ENCODE data around the gene TBC1D22A.

Gene TBC1D22A

DNA sequence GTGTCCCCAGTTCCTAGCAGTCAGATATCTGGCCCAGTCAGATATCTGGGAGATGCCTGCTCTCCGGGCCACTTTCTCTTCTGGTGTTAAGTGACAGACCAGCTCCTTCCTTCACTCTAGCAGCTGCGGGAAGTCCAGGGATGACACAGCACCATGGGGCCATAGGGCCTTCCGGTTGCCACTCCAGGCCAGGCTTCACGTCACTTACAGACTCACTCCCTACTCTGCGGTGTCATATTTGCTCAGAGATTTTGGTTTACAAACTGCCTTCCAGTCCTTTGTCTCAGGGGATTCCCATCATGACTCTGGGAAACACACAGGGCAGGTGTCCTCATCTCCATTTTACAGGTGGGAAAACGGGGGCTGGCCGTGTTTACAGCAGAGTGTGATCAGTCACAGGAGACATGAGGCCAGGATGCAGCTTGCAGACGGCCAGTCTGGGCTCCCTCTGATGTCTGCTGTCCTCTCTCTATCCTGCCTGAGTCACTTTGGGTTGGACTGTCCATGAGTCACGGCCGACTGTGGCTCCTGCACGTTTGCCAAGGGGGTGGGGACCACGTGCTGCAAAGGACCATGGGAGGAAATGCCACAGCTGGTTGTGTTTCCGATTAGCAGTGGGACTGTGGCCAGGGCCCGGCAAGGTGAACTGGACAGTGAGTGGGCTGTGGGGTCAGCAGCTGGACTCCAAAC lies 8.2 kb upstream of the TBC1D22A start:
- DNase-seq = no peak

DNA sequence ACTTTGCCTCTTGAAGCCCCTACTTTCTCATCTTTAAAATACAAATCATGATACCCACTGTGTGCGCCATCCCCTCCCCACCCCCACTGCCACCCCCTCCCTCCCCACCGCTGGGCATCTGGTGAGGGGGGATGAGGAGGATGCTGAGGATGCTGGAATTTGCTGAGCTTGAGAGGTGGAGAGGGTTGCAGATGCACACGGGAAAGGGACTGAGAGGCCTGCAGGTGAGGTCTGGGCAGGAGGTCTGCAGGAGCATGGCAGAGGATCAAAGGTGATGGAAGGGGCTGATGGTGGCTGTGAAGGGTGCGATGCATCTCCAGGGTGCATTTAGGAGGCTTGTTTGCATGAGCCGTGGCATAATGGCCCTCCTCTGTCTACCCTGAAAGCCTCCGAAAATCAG lies 7.6 kb upstream of the TBC1D22A start:
- DNase-seq = no peak

DNA sequence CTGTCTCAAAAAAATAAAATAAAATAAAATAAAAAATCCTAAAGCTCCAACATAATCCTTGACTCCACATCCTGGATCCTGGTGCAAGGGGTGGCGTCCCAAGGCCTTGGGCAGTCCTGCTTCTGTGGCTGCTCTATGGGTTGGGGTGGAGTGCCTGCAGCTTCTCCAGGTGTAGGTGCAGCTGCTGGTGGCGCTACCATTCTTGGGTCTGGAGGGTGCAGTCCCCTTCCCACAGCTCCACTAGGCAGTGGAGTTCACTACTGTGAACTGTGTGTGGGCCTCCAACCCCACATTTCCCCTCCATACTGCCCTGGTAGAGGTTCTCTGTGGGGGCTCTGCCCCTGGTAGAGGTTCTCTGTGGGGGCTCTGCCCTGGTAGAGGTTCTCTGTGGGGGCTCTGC lies 6.9 kb upstream of the TBC1D22A start:
- no peak for DNase-seq

DNA sequence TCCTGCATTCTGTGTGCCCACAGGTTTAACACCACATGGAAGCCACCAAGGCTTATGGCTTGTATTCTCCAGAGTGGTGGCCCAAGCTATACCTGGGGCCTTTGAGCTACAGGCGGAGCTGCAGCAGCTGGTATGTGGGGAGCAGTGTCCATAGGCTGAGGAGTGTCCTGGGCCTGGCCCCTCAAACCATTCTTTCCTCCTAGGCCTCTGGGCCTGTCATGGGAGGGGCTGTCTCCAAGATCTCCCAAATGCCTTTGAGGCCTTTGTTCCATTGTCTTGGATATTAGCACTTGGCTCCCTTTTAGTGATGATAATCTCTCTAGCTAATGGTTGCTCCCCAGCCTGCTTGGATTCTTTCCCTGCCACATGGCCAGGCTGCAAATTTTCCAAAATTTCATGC lies 6.4 kb upstream of the TBC1D22A start:
- DNase-seq = no peak

DNA sequence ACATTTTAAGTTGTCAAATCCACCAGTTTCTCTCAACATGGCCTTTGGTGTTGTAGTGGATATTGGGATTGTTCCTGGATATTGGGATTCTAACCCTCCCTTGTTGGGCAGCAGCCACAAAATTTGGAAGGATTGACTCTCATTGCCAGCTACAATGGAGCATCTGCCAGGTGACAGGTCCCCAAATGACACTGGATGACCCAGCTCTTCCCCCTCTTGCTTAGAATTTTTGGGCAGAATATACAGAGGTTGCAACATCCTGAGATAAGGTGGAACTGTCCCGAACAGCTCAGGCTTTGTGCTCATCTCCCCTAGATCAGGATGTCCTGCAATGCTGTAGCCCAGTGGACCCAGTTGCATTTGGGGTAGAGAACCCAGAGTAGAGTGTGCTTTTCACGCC lies 5.3 kb upstream of the TBC1D22A start:
- no peak for DNase-seq

DNA sequence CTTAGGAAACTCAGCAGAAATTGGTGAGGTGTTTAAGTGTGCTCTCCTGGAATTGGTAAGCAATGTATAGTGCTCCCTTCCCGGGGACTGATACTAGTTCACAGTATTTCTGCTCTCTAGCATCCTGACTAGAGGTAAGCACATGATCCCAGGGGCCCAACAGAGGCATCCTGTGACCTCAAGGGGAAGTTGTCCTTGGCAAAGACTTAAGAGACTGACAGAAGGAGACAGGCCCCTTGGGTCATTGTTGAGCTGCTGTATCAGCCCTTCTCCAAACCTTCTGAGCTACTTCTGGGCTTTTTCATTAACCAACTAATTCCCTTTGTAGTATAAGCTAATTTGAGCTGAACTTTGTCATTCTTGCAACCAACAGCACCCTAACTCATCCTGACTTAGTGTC lies 4.3 kb upstream of the TBC1D22A start:
- DNase-seq = no peak

DNA sequence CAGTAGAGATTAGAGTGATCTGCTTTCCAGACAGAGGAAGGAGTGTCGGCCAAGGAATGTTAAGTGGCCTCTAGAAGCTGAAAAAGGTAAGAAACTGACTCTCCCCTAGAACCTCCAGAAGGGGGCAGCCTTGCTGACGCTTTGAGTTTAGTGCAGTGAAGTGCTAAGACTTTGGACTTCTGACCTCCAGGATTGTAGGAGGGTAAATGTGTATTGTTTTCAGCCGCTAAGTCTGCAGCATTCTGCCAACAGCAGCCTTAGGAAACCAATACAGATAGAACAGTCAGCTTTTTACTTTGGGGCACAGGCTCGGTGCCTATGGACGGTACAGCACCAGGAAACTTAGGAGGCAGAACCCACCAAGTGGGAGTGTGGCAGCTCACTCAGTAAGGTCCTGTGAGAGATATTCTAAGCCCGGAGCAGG lies 3.6 kb upstream of the TBC1D22A start:
- DNase-seq = no peak

DNA sequence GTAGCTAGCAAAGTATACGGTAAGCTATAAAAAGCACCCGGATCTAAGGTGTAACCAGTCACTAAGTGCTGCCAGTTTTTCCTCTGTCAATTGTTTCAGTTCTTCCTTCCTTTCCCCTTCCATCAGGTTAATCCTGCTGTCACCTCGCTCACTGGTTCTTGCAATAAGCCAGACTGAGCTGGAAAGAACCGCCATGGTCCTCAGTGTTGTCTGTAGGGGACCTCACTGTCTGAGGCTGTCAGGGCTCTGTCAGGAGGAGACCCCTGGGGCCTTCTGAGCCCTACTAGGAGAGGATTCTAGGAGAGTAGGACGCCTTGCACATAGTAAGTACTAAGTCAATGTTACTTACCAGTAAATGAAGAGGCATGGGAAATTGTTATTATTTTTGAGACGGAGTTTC lies 1.4 kb upstream of the TBC1D22A start:
- no peak for DNase-seq

DNA sequence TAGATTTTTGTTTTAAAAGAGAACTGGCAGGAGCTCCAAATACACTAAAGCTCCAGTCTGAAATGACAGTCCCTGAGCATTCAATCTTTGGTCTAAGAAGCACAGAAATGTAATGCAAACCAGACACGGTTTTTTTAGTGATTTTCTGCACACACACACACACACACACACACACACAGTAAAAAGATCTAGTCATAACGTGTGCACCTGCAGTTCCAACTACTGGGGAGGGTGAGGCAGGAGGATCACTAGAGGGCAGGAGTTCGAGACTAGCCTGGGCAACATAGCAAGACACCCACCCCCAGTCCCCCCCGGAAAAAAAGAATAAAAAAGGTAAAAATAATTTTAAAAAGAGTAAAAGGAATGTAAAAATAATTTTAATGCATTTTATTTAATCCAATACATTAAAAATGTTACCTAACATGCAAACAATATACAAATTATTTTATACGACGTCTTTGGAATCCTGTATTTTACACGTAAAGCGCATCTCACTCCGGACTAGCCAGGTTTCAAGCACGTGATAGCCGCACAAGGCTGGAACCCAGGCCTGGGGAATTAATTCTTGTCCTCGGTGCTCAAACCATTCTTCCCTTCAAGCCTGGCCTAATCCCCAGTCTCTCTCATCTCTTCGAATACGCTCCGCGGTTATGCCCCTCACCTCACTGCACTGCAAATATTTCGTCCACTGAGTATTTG lies 762 bp upstream of the TBC1D22A start:
- no peak for DNase-seq

DNA sequence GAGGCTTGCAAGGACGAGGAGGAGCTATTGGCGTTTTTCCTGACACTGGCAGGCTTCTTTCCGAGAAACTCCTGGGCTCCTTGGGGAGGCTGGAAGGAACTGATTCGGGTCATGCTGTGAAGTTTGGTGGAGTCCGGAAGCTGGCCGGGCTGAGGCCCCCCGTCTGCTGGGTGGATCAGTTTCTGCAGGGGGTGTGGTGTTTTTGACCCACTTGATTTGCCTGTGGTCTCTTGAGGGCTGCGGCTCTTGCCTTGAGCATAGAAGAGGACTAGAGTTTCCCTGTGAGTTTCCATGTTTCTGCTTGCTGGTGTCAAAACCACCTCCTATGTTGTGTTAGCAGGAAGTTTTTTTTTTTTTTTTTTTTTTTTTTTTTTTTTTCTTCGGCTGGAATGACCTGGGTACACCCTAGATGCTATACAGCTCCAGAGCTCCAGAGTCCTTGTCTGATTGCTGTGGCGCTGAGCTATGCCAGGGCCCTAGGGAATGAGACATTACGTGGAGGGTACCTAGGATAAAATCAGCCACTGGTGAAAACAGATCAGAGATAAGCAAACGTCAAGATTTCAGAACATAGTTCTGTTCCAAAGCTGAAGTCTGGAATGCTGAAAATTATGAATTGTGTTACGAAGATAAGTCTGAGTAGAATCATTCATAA lies 728 bp downstream of the TBC1D22A start:
- DNase-seq = no peak

DNA sequence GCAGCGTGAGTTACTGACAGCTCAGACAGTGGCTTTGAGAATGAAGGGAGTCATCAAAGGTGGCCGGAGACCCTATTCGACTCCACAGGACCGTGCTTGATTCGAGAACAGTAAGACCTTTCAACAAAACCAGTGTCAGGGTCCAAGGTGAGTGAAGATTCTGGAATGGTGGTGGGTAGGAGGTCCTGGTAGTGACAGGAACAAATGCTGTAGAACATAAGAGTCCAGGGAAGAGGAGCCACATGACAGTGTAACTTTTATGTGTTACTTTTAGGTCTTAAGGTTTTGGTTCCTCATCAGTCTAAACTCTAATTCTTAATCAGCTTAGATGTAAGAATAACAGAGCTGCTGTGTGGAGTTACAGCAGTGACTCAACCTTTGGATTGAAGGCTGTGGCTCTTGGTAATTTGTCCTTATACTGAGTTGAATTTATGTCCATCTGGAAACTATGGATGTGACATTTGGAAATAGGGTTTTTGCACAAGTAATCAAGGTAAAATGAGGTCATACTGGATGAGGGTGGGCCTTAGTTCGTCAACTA lies 1.8 kb downstream of the TBC1D22A start:
- DNase-seq = no peak

DNA sequence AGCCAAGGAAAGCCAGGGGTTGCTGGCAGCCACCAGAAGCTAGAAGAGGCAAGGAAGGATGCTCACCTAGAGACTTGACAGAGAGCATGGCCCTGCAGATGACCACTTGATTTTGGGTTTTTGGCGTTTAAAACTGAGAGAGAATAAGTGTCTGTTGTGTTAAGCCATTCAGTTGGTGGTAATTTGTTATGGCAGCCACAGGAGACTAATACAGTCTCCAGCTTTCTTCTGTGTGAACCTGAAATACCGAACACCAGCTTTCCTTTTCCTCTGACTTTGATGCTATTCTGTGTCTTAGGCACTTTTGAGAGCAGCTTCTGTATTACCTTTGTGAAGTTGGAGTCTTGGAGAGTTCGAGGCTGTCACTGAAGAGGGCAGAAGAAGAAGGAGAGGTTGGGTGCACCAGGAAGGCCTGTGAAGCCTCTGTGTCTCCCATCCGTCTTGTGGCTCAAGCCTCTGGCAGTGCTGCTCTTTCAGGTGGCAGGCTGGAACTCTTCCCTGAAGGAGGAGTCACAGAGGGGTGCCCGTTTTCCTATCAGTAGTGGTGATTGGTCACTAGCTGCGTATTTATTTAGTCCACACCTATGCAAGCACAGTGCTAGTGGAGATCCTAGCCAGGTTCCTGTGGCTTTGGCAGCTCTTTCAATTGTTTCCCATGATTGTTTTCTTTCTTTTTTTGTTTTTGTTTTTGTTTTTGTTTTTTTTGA lies 2.5 kb downstream of the TBC1D22A start:
- no peak for DNase-seq

DNA sequence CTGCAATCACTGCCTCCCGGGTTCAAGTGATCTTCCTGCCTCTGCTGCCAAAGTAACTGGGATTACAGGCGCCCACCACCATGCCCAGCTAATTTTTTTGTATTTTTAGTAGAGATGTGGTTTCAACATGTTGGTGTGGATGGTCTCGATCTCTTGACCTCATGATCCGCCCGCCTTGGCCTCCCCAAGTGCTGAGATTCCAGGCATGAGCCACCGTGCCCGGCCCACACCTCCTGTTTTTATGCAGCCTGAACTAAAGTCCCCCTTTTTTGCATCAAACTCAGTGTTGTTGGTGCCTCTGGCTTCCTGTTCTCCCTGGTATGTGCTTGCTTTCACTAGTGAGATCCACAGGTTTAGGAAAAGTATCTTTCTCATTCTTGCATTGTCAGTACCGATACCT lies 4.2 kb downstream of the TBC1D22A start:
- no peak for DNase-seq

DNA sequence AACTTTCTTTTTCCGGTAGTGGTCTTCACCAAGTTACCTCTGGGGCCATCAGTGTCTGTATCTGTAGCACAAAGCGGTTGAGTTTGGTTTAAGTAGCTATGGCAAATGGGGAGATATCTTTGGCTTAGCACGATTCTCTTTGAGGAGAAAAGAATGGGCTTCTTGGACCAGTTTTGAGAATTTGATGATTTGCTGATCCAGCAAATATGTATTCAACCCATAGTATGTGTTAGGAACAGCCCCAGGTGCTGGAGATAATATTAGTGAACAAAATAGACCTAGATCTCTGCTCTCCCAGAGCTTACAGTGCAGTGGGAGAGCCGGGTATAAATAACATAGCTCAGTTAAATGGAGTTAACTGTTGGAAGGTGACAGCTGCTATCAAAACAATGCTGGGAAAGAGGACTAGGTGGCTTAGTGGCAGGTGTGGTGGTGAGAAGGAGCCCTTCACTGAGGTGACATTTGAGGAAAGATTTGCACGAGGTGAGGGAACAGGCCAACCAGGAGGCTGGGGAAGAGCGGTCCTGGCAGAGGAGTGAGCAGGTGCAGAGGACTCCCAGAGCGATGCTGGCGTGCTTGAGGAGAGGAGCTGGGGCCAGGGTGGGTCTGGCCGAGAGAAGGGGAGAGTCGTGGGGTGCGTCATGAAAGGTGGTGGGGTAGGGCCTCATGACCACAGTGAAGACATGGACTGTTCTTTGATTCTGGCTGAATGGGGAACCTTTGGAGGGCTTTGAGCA lies 5.0 kb downstream of the TBC1D22A start:
- DNase-seq = no peak

DNA sequence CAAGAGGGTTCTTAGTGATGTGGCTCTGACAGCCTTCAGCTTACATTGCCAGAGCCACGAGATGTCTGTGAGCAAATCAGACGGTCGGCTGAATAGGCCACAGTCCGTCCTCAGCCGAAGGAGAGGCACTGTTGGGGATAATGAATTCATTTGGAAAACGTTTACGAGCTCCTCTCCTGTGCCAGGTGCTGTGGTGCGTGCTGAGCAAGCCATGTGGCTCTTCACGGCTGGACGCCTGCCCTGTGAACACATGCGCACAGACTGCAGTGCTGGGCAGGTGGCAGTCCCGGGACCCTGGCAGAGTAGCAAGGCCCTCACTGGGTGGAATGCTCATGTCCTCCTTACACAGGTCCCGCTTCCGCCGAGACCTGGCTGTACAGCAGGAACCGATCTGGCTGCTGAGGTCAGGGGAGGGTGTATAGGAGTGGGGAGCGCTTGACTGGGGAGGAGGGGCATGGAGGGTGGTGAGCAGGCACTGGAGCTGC lies 6.8 kb downstream of the TBC1D22A start:
- DNase-seq = no peak

DNA sequence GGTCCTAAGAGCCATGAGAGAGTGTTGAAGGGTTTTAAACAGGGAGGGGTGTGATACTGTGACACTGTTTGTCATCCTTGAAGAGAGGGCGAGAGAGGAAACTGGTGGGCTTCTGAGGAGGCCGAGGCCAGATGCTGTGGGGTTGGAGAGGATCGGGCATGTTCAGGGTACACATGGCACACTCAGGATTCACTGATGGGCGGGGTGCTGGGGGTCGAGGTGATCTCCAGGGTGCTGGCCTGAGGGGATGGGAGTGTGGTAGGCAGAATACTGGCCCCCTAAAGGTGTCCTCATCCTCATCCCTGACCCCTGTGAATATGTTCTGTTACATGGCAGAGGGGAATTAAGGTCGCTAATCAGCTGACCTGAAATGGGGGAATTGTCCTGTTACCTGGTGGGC lies 7.3 kb downstream of the TBC1D22A start:
- DNase-seq = no peak

DNA sequence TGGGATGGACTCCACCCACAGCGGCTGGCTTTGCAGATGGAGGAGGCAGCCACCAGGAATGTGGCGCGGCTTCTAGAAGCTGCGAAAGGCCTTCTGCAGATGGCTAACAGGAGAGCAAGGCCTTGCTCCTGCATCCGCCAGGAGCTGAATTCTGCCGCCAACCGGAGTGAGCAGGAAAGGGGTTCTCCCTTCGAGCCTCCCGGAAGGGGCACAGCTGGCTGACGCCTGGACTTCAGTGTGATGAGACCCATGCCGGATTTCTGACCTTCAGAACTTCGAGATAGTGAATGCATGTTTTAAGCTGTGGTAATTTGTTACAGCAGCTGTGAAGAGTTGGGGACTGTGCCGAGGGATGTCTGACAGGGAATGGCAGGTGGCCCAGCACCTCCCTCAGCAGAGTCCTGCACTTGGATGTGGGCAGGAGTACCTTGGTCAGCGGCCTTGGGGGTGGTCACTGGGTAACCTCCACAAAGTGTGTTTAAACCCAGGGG lies 7.7 kb downstream of the TBC1D22A start:
- no peak for DNase-seq

DNA sequence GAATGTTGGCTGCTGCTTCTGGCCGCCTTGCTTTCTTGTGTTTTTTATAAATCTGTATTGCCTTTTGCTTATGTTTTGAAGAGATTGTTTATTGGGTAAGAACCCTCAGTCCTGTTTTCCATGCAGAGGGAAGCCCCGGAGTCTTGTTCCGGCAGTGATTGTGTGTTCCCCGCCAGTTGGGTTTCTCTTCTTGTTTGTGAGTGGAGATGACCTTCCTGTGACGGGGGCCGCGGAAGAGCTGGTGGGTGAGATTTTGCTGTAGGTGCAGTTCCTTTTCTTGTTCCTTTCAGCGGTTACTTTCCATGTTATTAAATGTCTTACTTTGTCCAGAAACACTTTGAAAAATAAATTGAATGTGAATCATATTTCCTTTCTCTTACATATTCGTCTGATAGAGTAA lies 8.3 kb downstream of the TBC1D22A start:
- DNase-seq = no peak

DNA sequence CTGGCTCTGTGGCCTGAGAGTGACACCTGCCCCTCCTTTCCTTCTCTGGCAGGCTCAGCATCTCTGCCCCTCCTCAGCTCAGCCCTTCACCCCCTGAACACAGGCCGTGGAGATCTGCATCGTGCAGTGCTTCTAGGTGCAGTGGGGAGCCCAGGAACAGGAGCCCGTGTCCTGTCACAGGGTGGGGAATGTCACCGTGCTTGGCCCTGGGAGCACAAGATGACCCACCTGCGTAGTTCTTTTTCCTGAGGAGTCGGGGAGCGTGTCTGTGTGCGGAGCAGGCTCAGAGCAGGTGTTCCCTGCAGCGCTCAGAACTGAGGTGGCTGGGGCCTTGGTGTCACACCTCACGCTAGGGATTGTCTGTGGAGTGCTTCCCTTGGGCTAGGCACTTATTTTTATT lies 10.6 kb downstream of the TBC1D22A start:
- DNase-seq = no peak

DNA sequence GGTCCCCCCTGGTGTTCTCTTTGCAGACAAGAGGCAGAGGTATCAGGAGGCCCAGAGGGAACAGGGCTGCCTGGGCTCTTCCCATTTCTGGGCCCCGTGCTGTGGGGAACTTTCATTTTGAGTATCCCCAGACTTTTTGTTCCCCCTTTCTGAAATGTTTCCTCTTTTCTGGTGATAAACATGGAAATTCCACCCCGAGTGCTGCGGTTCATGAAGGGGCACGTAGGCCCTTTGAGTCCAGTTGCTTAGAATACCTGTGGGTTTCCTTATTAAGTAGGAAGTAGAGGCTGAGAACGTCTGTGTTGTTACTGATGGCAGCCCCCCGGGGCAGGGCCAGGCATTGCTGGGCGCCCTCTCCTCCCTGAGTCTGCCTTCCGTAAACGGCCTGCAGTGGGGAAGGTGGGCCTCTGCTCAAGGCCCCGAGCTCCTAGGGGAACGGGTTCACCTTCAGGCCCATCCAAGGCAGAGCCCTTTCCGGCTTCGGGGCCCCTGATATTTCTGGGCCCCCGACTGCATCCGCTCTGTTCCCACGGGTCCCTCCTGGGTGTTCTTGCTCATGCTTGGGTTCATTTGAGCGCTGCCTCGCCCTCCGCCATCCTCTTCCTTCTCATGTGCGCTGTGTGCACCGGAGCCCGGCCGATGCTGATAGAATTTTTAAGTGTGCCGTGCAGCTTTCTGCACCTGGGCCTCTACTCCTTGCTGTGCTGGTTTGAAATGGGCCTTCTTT lies 12.0 kb downstream of the TBC1D22A start:
- DNase-seq = no peak

DNA sequence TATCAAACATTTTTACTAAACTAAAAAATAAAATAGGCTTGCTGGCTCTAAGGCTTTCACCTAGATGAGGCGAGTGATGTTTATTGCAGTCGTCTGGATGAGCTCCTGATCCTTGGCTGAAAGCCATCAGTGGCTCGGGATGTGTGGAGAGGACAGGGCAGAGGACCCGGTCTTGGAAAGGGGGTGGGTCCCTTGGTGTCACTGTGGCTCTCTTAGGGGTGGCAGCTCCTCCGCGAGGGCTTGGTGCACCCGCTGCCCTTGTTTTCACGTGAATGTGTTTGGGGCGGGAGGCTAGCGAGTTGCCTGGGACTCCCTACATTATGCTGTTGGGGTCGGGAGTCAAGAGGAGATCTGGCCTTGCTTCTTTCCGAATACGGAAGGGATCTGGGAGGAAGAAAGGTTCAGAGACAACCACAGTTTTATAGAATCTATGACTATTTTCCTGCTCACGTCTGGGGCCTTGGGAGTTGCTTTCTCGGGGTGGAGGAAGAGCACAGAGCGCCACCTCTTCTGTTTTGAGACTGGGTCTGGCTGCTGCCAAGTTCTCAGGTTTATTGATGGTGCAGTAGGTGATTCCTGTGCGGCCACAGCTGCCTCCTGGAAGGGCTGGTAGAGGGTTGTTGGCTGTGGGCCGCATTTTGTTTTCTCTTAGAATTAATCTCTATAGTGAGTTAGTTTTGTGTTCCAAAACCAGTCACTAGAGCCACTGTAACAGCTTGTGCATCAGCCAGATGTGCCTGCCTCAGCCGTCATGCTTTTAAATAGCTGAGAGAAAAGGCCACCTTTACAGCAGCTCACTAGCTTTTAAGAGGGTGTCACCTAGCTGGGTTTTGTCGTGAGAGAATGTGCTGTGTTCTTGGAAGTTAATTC lies 12.8 kb downstream of the TBC1D22A start:
- no peak for DNase-seq

Data from activated CD4-positive, alpha-beta T cell treated with anti-CD3 and anti-CD28 coated beads for 1 hour (primary cell).